ENCODE measurements around the gene ALX3.

GRCh38 chr1:110097507-110098221 lies 27.2 kb upstream of the ALX3 start:
- TF ChIP-seq TAF1 (IDR thresholded peaks at IDR 0.05; ENCODE audit: borderline replicate concordance, insufficient read depth, low read length) (no peak), POLR2AphosphoS5 (IDR thresholded peaks at IDR 0.05; ENCODE audit: low read depth, low read length) (no peak)

Data from PFSK-1 (cell line).